Suppressor macrophage (primary cell): ENCODE data around the gene GMCL2.

Experiments
- DNase-seq, 4 experiments: peaks; one replicate each; pipeline ENCODE4 v3.0.0-alpha.2; 2020 to 2022

Gene GMCL2

GRCh38 chr5:178136990-178137389 is 50.2 kb downstream of the GMCL2 start:
- DNase-seq: no peak
